Loucy (cell line): ENCODE results near the gene UVRAG.

Experiments used
- H2AFZ ChIP-seq: fragments of 200-600 bp; sonication (generic); 2 replicates; pipeline ENCODE4 v1.6.0; 2016; ENCODE audit warnings: antibody characterized with exemption, mild to moderate bottlenecking, low read length, moderate library complexity
- H3F3A ChIP-seq: fragments of 200-600 bp; 2 replicates; pipeline ENCODE4 v1.6.0; 2016; ENCODE audit warnings: antibody characterized with exemption, low read depth, mild to moderate bottlenecking
- H3K27me3 ChIP-seq: fragments of 200-600 bp; sonication (generic); 2 replicates; pipeline ENCODE4 v1.6.1; 2014; ENCODE audit warnings: low read length, mild to moderate bottlenecking; ENCODE audit not compliant: insufficient read depth, poor library complexity, severe bottlenecking
- H3K36me3 ChIP-seq: fragments of 200-600 bp; sonication (generic); 2 replicates; pipeline ENCODE4 v1.6.1; 2016; ENCODE audit warnings: low read length; ENCODE audit not compliant: insufficient read depth
- H3K4me1 ChIP-seq: fragments of 200-600 bp; sonication (generic); 2 replicates; pipeline ENCODE4 v1.5.1; 2014; ENCODE audit warnings: low read length, mild to moderate bottlenecking; ENCODE audit not compliant: insufficient read depth, poor library complexity, severe bottlenecking
- H3K4me2 ChIP-seq: fragments of 200-600 bp; sonication (generic); 2 replicates; pipeline ENCODE4 v1.6.0; 2014; ENCODE audit warnings: antibody characterized with exemption, low read length, low read depth, mild to moderate bottlenecking; ENCODE audit not compliant: poor library complexity, severe bottlenecking
- H3K4me3 ChIP-seq: fragments of 200-600 bp; sonication (generic); 2 replicates; pipeline ENCODE4 v1.5.1; 2014; ENCODE audit warnings: low read length, mild to moderate bottlenecking, mixed read lengths; ENCODE audit not compliant: poor library complexity, severe bottlenecking
- H3K79me2 ChIP-seq: fragments of 200-600 bp; sonication (generic); 2 replicates; pipeline ENCODE4 v1.6.1; 2014; ENCODE audit warnings: low read length; ENCODE audit not compliant: insufficient read depth
- H3K9ac ChIP-seq: fragments of 200-600 bp; sonication (generic); 2 replicates; pipeline ENCODE4 v1.6.0; 2014; ENCODE audit warnings: mild to moderate bottlenecking, low read depth, low read length, moderate library complexity; ENCODE audit not compliant: poor library complexity, severe bottlenecking
- H3K9me2 ChIP-seq: fragments of 200-600 bp; sonication (generic); replicated peaks from 2 replicates; pipeline ENCODE4 v1.6.1; 2016; ENCODE audit warnings: low read depth, low read length, mixed read lengths
- H3K9me3 ChIP-seq: fragments of 200-600 bp; sonication (generic); 2 replicates; pipeline ENCODE4 v1.6.1; 2014; ENCODE audit warnings: mild to moderate bottlenecking, antibody characterized with exemption, low read length, low read depth; ENCODE audit not compliant: insufficient read depth
- H4K20me1 ChIP-seq: fragments of 200-600 bp; sonication (generic); 2 replicates; pipeline ENCODE4 v1.6.0; 2014; ENCODE audit warnings: antibody characterized with exemption, low read length, mild to moderate bottlenecking; ENCODE audit not compliant: insufficient read depth, poor library complexity, severe bottlenecking
- EZH2phosphoT487 ChIP-seq: fragments of 200-600 bp; IDR thresholded peaks from 2 replicates; pipeline ENCODE4 v1.6.1; 2018; ENCODE audit warnings: antibody characterized with exemption, mild to moderate bottlenecking, moderate library complexity, borderline replicate concordance
- TF ChIP-seq, protein P1 (sequence below): fragments of 200-600 bp; sonication (generic); conservative IDR thresholded peaks from 2 replicates; pipeline ENCODE4 v1.5.1; 2014; ENCODE audit warnings: mild to moderate bottlenecking, antibody characterized with exemption, low read length

UVRAG gene

DNA sequence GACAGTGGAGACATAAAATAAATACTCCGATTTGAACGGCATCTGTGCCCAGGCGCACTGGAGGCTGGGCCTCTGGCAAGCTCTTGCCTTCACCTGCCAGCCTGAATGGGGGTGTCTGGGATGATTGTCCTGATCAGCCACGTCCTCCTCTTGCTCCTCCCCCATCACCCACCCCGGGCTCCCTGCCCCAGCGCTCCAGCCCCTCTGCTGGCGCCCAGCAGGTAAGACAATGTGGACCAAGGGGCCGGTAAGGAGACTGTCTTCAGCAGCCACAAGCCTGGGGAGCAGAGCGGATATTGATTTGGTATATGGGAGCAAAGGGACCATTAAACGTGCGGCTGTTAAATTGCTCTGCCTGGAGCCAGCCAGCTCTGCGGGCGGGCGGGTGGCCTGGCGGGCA is 366.4 kb downstream of the UVRAG start:
- no peaks in the 10 kb centered on the region for H3K9me3 ChIP-seq
- no peaks in the 10 kb centered on the region for H3K4me1 ChIP-seq
- TF ChIP-seq, protein P1, sequence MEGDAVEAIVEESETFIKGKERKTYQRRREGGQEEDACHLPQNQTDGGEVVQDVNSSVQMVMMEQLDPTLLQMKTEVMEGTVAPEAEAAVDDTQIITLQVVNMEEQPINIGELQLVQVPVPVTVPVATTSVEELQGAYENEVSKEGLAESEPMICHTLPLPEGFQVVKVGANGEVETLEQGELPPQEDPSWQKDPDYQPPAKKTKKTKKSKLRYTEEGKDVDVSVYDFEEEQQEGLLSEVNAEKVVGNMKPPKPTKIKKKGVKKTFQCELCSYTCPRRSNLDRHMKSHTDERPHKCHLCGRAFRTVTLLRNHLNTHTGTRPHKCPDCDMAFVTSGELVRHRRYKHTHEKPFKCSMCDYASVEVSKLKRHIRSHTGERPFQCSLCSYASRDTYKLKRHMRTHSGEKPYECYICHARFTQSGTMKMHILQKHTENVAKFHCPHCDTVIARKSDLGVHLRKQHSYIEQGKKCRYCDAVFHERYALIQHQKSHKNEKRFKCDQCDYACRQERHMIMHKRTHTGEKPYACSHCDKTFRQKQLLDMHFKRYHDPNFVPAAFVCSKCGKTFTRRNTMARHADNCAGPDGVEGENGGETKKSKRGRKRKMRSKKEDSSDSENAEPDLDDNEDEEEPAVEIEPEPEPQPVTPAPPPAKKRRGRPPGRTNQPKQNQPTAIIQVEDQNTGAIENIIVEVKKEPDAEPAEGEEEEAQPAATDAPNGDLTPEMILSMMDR = no peak
- no peak for TF ChIP-seq EZH2phosphoT487
- H4K20me1 ChIP-seq = no peaks in the 10 kb centered on the region
- no peak overlapping the region for H3K4me2 ChIP-seq
- no peaks in the 10 kb centered on the region for H3K79me2 ChIP-seq
- H3K27me3 ChIP-seq = no peaks in the 10 kb centered on the region
- H3K9ac ChIP-seq = no peak overlapping the region
- no peaks in the 10 kb centered on the region for H3K36me3 ChIP-seq
- H3K9me2 ChIP-seq = no peaks in the 10 kb centered on the region
- H3K4me3 ChIP-seq = no peak overlapping the region
- no peaks in the 10 kb centered on the region for H3F3A ChIP-seq
- H2AFZ ChIP-seq = no peak overlapping the region

GRCh38 chr11:76184551-76184993 is 369.6 kb downstream of the UVRAG start:
- no peaks in the 10 kb centered on the region for H3K4me1 ChIP-seq
- H3K9me3 ChIP-seq = no peaks in the 10 kb centered on the region
- no peaks in the 10 kb centered on the region for H3F3A ChIP-seq
- H2AFZ ChIP-seq = no peak overlapping the region
- H3K9ac ChIP-seq = no peak overlapping the region
- no peaks in the 10 kb centered on the region for H3K9me2 ChIP-seq
- H3K27me3 ChIP-seq = no peaks in the 10 kb centered on the region
- H3K4me3 ChIP-seq = no peak overlapping the region
- TF ChIP-seq, protein P1 = no peak
- TF ChIP-seq EZH2phosphoT487 = no peak
- H3K4me2 ChIP-seq = no peak overlapping the region
- no peaks in the 10 kb centered on the region for H3K79me2 ChIP-seq
- no peaks in the 10 kb centered on the region for H4K20me1 ChIP-seq
- H3K36me3 ChIP-seq = no peaks in the 10 kb centered on the region

DNA sequence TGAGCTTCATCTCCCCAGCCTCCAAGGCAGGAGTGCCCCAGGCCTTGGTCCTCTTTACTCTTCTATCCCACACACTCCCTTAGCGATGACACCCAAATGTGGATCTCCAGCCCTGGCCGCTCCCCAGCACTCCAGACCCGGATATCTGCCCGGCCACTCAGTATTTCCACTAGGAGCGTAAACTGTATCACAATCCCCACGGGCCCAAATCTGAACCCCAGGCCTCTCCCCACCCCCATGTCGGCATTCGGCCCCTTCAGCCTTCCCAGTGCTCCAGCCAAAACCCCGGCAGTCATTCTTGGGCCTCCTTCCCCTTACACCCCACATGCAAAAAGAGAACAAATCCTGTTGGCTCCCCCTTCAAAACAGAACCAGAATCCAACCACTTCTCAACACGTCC is 370.5 kb downstream of the UVRAG start:
- Histone ChIP-seq H3K36me3 (no peaks in the 10 kb centered on the region), H3K27me3 (no peaks in the 10 kb centered on the region), H3K4me3 (no peak overlapping the region), H3K79me2 (no peaks in the 10 kb centered on the region), H4K20me1 (no peaks in the 10 kb centered on the region), H3K9ac (no peak overlapping the region), H3K9me3 (no peaks in the 10 kb centered on the region), H2AFZ (no peak overlapping the region), H3K4me2 (no peak overlapping the region), H3K4me1 (no peaks in the 10 kb centered on the region), H3K9me2 (no peaks in the 10 kb centered on the region), H3F3A (no peaks in the 10 kb centered on the region)
- TF ChIP-seq EZH2phosphoT487 = no peak
- TF ChIP-seq, protein P1 = no peak
